ENCODE measurements around the gene ACTR10. TPM values are rescaled to one million over a fixed set of nuclear protein-coding genes. Genes with fewer than 3 reads are reported as not detected.

Gene ACTR10
- total RNA-seq, 1 donor from 2014 or later, result 98.7 TPM

GRCh38 chr14:58281969-58282368, 82.0 kb downstream of the ACTR10 start:
- peaks cover 18% of the 10 kb centered on the region for H3K36me3 ChIP-seq (ENCODE audit: insufficient read depth, low read length)
- Mint-ChIP-seq H3K27me3 (ENCODE audit: low read depth, unreplicated experiment) (no peaks in the 10 kb centered on the region), H3K36me3 (ENCODE audit: low read depth, unreplicated experiment) (peaks cover 11% of the 10 kb centered on the region), H3K4me1 (ENCODE audit: low read depth, unreplicated experiment) (peaks cover 22% of the 10 kb centered on the region), H3K9me3 (ENCODE audit: unreplicated experiment) (no peaks in the 10 kb centered on the region), H3K4me3 (ENCODE audit: unreplicated experiment) (no peak overlapping the region), H3K27ac (ENCODE audit: unreplicated experiment) (peak overlapping the region; percentile 93)
- H4K20me1 ChIP-seq (ENCODE audit: insufficient read depth, low read length), result peaks cover 19% of the 10 kb centered on the region
- no peaks in the 10 kb centered on the region for H3K27me3 ChIP-seq (ENCODE audit: insufficient read depth, low read length)
- H3K4me2 ChIP-seq (ENCODE audit: low read length), result peak overlapping the region; percentile 70
- no peak for FAIRE-seq
- peak overlapping the region; percentile 49 for H3K9ac ChIP-seq (ENCODE audit: low read length)
- H3K9me3 ChIP-seq (ENCODE audit: insufficient read depth, low read depth, low read length), result no peaks in the 10 kb centered on the region
- TF ChIP-seq EZH2 (IDR thresholded peaks at IDR 0.05; ENCODE audit: insufficient read depth, low read length), result no peak
- TF ChIP-seq, protein P1, sequence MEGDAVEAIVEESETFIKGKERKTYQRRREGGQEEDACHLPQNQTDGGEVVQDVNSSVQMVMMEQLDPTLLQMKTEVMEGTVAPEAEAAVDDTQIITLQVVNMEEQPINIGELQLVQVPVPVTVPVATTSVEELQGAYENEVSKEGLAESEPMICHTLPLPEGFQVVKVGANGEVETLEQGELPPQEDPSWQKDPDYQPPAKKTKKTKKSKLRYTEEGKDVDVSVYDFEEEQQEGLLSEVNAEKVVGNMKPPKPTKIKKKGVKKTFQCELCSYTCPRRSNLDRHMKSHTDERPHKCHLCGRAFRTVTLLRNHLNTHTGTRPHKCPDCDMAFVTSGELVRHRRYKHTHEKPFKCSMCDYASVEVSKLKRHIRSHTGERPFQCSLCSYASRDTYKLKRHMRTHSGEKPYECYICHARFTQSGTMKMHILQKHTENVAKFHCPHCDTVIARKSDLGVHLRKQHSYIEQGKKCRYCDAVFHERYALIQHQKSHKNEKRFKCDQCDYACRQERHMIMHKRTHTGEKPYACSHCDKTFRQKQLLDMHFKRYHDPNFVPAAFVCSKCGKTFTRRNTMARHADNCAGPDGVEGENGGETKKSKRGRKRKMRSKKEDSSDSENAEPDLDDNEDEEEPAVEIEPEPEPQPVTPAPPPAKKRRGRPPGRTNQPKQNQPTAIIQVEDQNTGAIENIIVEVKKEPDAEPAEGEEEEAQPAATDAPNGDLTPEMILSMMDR (IDR thresholded peaks at IDR 0.05; ENCODE audit: insufficient read depth, low read depth, low read length), result no peak
- no peak overlapping the region for H3K4me3 ChIP-seq (ENCODE audit: insufficient read depth, low read depth, low read length)
- H2AFZ ChIP-seq (ENCODE audit: low read depth, low read length), result no peak overlapping the region
- H3K79me2 ChIP-seq (ENCODE audit: insufficient read depth, low read length), result peaks cover 90% of the 10 kb centered on the region
- DNase-seq (ENCODE audit: low read depth), result no peak
- H3K27ac ChIP-seq (ENCODE audit: low read depth, low read length), result peak overlapping the region; percentile 75
- peaks cover 17% of the 10 kb centered on the region for H3K4me1 ChIP-seq (ENCODE audit: insufficient read depth, low read length)

DNA sequence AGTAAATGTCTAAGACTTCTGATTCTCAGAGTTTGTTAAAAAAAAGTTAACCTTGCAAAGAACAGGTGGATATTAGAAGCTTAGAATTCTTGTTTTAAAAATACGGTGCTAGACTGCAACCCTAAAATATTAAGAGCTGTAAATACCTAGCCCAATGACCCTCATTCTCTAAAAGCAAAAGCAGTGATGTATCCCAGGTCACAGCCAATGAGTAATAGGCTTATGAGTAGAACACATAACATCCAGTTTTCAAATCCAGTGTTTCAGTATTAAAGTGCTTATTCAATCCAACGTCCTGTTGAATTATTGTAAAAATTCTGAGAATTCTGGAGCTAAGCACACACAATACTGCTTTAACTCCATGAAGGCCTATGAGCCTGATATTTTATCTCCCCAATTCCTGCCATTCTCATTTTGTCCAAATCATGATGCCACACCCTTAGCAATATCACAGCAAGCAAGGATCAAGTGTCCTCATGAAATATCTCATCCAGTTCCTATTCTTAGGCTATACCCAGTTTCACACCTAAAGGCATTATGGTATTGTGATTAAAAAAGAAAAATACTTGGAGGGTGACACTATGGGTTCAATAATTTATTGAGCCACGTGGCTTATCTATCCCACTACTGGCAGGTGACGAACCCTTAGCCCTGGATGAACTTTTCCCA, 83.1 kb downstream of the ACTR10 start:
- H3K36me3 ChIP-seq (ENCODE audit: insufficient read depth, low read length), result peaks cover 22% of the 10 kb centered on the region
- H3K9me3 ChIP-seq (ENCODE audit: insufficient read depth, low read depth, low read length), result no peaks in the 10 kb centered on the region
- H3K9ac ChIP-seq (ENCODE audit: low read length), result no peak overlapping the region
- no peak overlapping the region for H2AFZ ChIP-seq (ENCODE audit: low read depth, low read length)
- FAIRE-seq (no peak), DNase-seq (ENCODE audit: low read depth) (no peak)
- H3K27ac Mint-ChIP-seq (ENCODE audit: unreplicated experiment), result no peak overlapping the region
- peaks cover 15% of the 10 kb centered on the region for H3K36me3 Mint-ChIP-seq (ENCODE audit: low read depth, unreplicated experiment)
- no peak overlapping the region for H3K4me3 ChIP-seq (ENCODE audit: insufficient read depth, low read depth, low read length)
- no peak overlapping the region for H3K4me3 Mint-ChIP-seq (ENCODE audit: unreplicated experiment)
- H3K79me2 ChIP-seq (ENCODE audit: insufficient read depth, low read length), result peaks cover 90% of the 10 kb centered on the region
- peaks cover 28% of the 10 kb centered on the region for H4K20me1 ChIP-seq (ENCODE audit: insufficient read depth, low read length)
- H3K4me2 ChIP-seq (ENCODE audit: low read length), result no peak overlapping the region
- H3K27me3 Mint-ChIP-seq (ENCODE audit: low read depth, unreplicated experiment), result no peaks in the 10 kb centered on the region
- no peaks in the 10 kb centered on the region for H3K9me3 Mint-ChIP-seq (ENCODE audit: unreplicated experiment)
- no peak overlapping the region for H3K27ac ChIP-seq (ENCODE audit: low read depth, low read length)
- no peaks in the 10 kb centered on the region for H3K27me3 ChIP-seq (ENCODE audit: insufficient read depth, low read length)
- TF ChIP-seq EZH2 (IDR thresholded peaks at IDR 0.05; ENCODE audit: insufficient read depth, low read length), result no peak
- TF ChIP-seq, protein P1 (IDR thresholded peaks at IDR 0.05; ENCODE audit: insufficient read depth, low read depth, low read length), result no peak
- H3K4me1 ChIP-seq (ENCODE audit: insufficient read depth, low read length), result peaks cover 17% of the 10 kb centered on the region
- peaks cover 22% of the 10 kb centered on the region for H3K4me1 Mint-ChIP-seq (ENCODE audit: low read depth, unreplicated experiment)

DNA sequence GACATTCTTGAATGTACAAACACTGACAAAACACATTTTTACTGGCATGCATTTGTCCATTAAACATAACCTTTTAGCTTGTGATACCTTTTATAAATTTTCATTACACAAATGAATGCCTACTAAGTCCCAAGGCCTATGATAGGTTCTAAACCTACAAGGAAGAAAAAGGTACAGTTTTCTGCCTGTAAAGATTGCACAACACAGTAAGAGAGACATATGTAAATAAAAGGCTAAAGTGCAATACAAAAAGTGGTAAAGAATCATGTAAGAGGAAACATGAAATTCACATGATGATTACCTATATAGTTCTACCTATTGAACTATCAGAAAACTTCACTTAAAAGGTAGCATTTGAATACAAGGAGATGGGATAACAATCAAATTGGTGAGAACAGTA, 83.8 kb downstream of the ACTR10 start:
- Histone ChIP-seq H3K4me3 (ENCODE audit: insufficient read depth, low read depth, low read length) (no peak overlapping the region), H4K20me1 (ENCODE audit: insufficient read depth, low read length) (peaks cover 32% of the 10 kb centered on the region), H3K9me3 (ENCODE audit: insufficient read depth, low read depth, low read length) (no peaks in the 10 kb centered on the region), H3K4me2 (ENCODE audit: low read length) (no peak overlapping the region), H3K27ac (ENCODE audit: low read depth, low read length) (no peak overlapping the region), H3K27me3 (ENCODE audit: insufficient read depth, low read length) (no peaks in the 10 kb centered on the region), H2AFZ (ENCODE audit: low read depth, low read length) (no peak overlapping the region), H3K36me3 (ENCODE audit: insufficient read depth, low read length) (peaks cover 26% of the 10 kb centered on the region), H3K4me1 (ENCODE audit: insufficient read depth, low read length) (peaks cover 17% of the 10 kb centered on the region), H3K9ac (ENCODE audit: low read length) (no peak overlapping the region), H3K79me2 (ENCODE audit: insufficient read depth, low read length) (peaks cover 90% of the 10 kb centered on the region)
- Mint-ChIP-seq H3K36me3 (ENCODE audit: low read depth, unreplicated experiment) (peaks cover 15% of the 10 kb centered on the region), H3K9me3 (ENCODE audit: unreplicated experiment) (no peaks in the 10 kb centered on the region), H3K4me1 (ENCODE audit: low read depth, unreplicated experiment) (peaks cover 22% of the 10 kb centered on the region), H3K27me3 (ENCODE audit: low read depth, unreplicated experiment) (no peaks in the 10 kb centered on the region), H3K4me3 (ENCODE audit: unreplicated experiment) (no peak overlapping the region), H3K27ac (ENCODE audit: unreplicated experiment) (no peak overlapping the region)
- FAIRE-seq, result no peak
- DNase-seq (ENCODE audit: low read depth), result no peak
- no peak for TF ChIP-seq EZH2 (IDR thresholded peaks at IDR 0.05; ENCODE audit: insufficient read depth, low read length)
- TF ChIP-seq, protein P1 (IDR thresholded peaks at IDR 0.05; ENCODE audit: insufficient read depth, low read depth, low read length), result no peak
